Right atrium auricular region (tissue), 2 donors: ENCODE results near the gene TSPO. TPM values are rescaled to one million over a fixed set of nuclear protein-coding genes. Genes with fewer than 3 reads are reported as not detected.

Experiments used
- DNase-seq: peaks from one replicate; pipeline ENCODE4 v3.0.0-alpha.2; 2019; ENCODE audit warnings: low spot score
- H3K27ac ChIP-seq, 2 donors: fragments of 200-600 bp; sonication (generic); 1 replicate in 1 of 2; 2 replicates in 1 of 2; pipeline ENCODE4 v1.5.1; 2016 to 2019
- H3K27me3 ChIP-seq, 2 donors: fragments of 200-600 bp; sonication (generic); one replicate each; pipeline versions ENCODE4 v1.5.1 to v1.6.0; 2017 to 2019
- H3K36me3 ChIP-seq: fragments of 200-600 bp; sonication (generic); one replicate; pipeline ENCODE4 v1.5.1; 2016
- H3K4me1 ChIP-seq, 2 donors: fragments of 200-600 bp; sonication (generic); one replicate each; pipeline versions ENCODE4 v1.5.1 to v1.6.0; 2017 to 2019
- H3K4me3 ChIP-seq, 2 donors: fragments of 200-600 bp; sonication (generic); 1 replicate in 1 of 2; 2 replicates in 1 of 2; pipeline ENCODE4 v1.5.1; 2017 to 2019; ENCODE audit warnings: mild to moderate bottlenecking in 1 of 2, moderate library complexity in 1 of 2
- H3K9me3 ChIP-seq, 2 donors: fragments of 200-600 bp; sonication (generic); one replicate each; pipeline ENCODE4 v1.5.1; 2019
- CTCF ChIP-seq, 2 donors: fragments of 200-600 bp; sonication (generic); IDR thresholded peaks; one replicate each; pipeline ENCODE4 v1.5.1; 2019; ENCODE audit warnings: antibody characterized with exemption in 2 of 2
- total RNA-seq, 2 donors: library from RNA; depleted of rRNA; stranded (reverse); fragments of >200 nt; gene quantifications; one replicate each; pipeline ENCODE4 v1.1.0, GENCODE V29; 2016

Gene TSPO
- total RNA-seq, 2 donors from 2014 or later = 182 to 241 TPM

GRCh38 chr22:43171019-43171491, 19.7 kb downstream of the TSPO start:
- Histone ChIP-seq H3K27ac (no peak overlapping the region), H3K27me3 (no peaks in the 10 kb centered on the region), H3K36me3 (peaks cover 40% of the 10 kb centered on the region), H3K4me1 (no peaks in the 10 kb centered on the region), H3K9me3 (no peaks in the 10 kb centered on the region), H3K4me3 (no peak overlapping the region)
- TF ChIP-seq CTCF (IDR thresholded peaks at IDR 0.05) = no peak
- no peak for DNase-seq

- H3K4me1 ChIP-seq = no peaks in the 10 kb centered on the region
- DNase-seq = no peak
- TF ChIP-seq CTCF (IDR thresholded peaks at IDR 0.05) = no peak
- no peaks in the 10 kb centered on the region for H3K27me3 ChIP-seq
- H3K36me3 ChIP-seq = peaks cover 40% of the 10 kb centered on the region
- no peak overlapping the region for H3K27ac ChIP-seq
- H3K9me3 ChIP-seq = no peaks in the 10 kb centered on the region
- no peak overlapping the region for H3K4me3 ChIP-seq
These were observed 20.2 kb downstream of the TSPO start for GRCh38 chr22:43171607-43172006.

GRCh38 chr22:43172191-43172590, 20.8 kb downstream of the TSPO start:
- Histone ChIP-seq H3K4me1 (no peaks in the 10 kb centered on the region), H3K27me3 (no peaks in the 10 kb centered on the region), H3K27ac (no peak overlapping the region), H3K4me3 (no peak overlapping the region), H3K9me3 (no peaks in the 10 kb centered on the region), H3K36me3 (peaks cover 40% of the 10 kb centered on the region)
- no peak for TF ChIP-seq CTCF (IDR thresholded peaks at IDR 0.05)
- no peak for DNase-seq

GRCh38 chr22:43173566-43173965, 22.2 kb downstream of the TSPO start:
- Histone ChIP-seq H3K36me3 (peaks cover 42% of the 10 kb centered on the region), H3K4me3 (no peak overlapping the region), H3K27me3 (no peaks in the 10 kb centered on the region), H3K27ac (no peak overlapping the region), H3K4me1 (no peaks in the 10 kb centered on the region), H3K9me3 (no peaks in the 10 kb centered on the region)
- no peak for TF ChIP-seq CTCF (IDR thresholded peaks at IDR 0.05)
- no peak for DNase-seq

GRCh38 chr22:43173976-43174720, 22.8 kb downstream of the TSPO start:
- no peak for DNase-seq
- H3K36me3 ChIP-seq = peaks cover 48% of the 10 kb centered on the region

More at GRCh38 chr22:43173976-43174720, 22.8 kb downstream of the TSPO start:
- Histone ChIP-seq H3K4me1 (no peaks in the 10 kb centered on the region), H3K9me3 (no peaks in the 10 kb centered on the region), H3K27me3 (no peaks in the 10 kb centered on the region), H3K27ac (no peak overlapping the region), H3K4me3 (no peak overlapping the region)
- no peak for TF ChIP-seq CTCF (IDR thresholded peaks at IDR 0.05)
